ENCODE results near the gene BCAM.

The BCAM gene

GRCh38 chr19:44847144-44848035 lies 38.5 kb downstream of the BCAM start:
- TF ChIP-seq GATA3 (IDR thresholded peaks at IDR 0.05; ENCODE audit: low read depth, low read length) = no peak
- TF ChIP-seq GATA2 (IDR thresholded peaks at IDR 0.05; ENCODE audit: low read depth, low read length) = no peak

DNA sequence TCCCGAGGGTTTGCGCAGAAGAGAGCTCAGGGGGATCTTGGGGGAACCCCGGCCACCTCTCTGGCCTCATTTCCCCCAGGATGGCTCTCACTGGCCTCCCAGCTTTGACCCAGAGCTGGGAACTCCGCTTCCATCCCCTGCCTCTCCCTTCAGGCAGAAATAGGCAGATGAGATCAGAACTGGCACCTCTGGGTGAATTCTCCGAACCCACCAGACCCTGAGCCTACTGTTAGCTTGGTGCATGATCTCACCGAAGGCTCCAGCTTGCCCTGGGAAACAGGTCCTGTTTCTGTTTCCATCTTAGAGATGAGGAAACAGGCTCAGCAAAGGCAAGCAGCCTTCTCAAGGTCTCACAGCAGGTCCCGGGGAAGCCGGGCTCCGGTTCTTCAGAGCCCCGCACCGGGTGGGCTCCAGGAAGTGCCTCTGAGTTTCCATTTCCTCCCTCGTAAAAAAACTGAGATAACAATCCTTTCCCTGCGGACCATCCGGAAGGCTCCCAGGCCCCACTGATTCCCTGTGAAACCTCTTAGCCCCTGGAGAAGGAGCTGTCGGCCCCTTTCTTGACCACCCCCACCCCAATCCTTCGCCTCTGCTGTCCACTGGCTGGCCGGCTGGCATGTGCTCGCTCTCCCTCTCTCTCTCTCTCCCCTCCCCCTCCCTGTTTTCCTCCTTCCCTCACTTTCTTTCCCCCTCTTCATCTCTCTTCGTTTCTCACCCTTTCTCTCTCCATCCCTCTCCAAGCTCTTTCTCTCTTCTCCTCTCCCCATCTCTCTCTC lies 39.3 kb downstream of the BCAM start:
- TF ChIP-seq GATA3 (IDR thresholded peaks at IDR 0.05; ENCODE audit: low read depth, low read length) (no peak), GATA2 (IDR thresholded peaks at IDR 0.05; ENCODE audit: low read depth, low read length) (no peak)

- TF ChIP-seq GATA2 (IDR thresholded peaks at IDR 0.05; ENCODE audit: low read depth, low read length) = no peak
- no peak for TF ChIP-seq GATA3 (IDR thresholded peaks at IDR 0.05; ENCODE audit: low read depth, low read length)
Observed at GRCh38 chr19:44848812-44849447, 40.0 kb downstream of the BCAM start.

- no peak for TF ChIP-seq GATA3 (IDR thresholded peaks at IDR 0.05; ENCODE audit: low read depth, low read length)
- no peak for TF ChIP-seq GATA2 (IDR thresholded peaks at IDR 0.05; ENCODE audit: low read depth, low read length)
Observed at GRCh38 chr19:44850641-44851109, 41.8 kb downstream of the BCAM start.

GRCh38 chr19:44851427-44851826 lies 42.5 kb downstream of the BCAM start:
- TF ChIP-seq GATA2 (IDR thresholded peaks at IDR 0.05; ENCODE audit: low read depth, low read length) (no peak), GATA3 (IDR thresholded peaks at IDR 0.05; ENCODE audit: low read depth, low read length) (no peak)

- TF ChIP-seq GATA2 (IDR thresholded peaks at IDR 0.05; ENCODE audit: low read depth, low read length) = no peak
- TF ChIP-seq GATA3 (IDR thresholded peaks at IDR 0.05; ENCODE audit: low read depth, low read length) = no peak
Observed at GRCh38 chr19:44855606-44856005, 46.7 kb downstream of the BCAM start.

DNA sequence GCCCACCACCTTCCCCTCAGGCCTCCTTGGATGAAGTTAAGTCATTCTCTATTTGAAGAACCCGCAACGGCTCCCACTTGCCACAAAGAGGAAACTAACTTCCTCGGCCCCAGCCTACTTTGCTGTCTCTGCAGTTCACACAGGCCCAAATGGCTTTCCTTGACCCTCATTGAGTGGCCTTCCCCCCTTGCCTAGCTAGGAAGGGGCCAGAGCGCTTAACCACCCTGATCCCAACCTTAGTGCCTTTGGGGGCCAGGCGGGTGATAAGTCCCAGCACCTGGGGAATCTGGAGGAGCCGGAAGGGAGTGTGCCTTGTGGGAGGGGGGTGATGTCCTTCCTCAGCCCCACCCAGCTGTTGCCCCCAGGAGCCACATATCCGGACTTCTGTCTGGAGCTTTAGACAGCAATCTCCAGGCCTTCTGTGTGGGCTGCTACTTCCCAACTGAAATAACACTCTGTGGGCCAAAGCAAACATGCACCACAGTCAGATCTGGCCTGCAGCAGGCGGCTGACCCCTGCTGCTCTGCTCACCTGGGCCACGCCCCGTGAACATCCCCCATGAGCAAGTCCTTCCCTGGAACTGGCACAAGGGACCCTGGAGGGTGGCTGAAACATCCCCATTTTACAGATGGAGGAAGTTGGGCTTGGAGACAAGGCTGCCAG lies 47.6 kb downstream of the BCAM start:
- TF ChIP-seq GATA2 (IDR thresholded peaks at IDR 0.05; ENCODE audit: low read depth, low read length) (no peak), GATA3 (IDR thresholded peaks at IDR 0.05; ENCODE audit: low read depth, low read length) (no peak)

- TF ChIP-seq GATA2 (IDR thresholded peaks at IDR 0.05; ENCODE audit: low read depth, low read length) = no peak
Observed at GRCh38 chr19:44857837-44858236, 48.9 kb downstream of the BCAM start.

DNA sequence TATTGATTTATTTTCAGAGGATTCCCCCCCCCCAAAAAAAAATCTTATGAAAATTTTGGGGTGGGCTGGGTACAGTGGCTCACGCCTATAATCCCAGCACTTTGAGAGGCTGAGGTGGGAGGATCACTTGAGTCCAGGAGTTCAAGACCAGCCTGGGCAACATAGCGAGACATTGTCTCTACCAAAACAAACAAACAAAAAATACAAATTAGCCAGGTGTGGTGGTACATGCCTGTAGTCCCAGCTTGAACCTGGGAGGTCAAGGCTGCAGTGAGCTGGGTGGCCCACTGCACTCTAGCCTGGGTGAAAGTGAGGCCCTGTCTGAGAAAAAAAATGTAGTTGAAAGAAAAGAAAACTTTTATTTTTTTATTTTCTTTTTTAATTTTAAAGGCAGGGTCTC lies 55.1 kb downstream of the BCAM start:
- TF ChIP-seq GATA2 (IDR thresholded peaks at IDR 0.05; ENCODE audit: low read depth, low read length) (no peak), GATA3 (IDR thresholded peaks at IDR 0.05; ENCODE audit: low read depth, low read length) (no peak)

DNA sequence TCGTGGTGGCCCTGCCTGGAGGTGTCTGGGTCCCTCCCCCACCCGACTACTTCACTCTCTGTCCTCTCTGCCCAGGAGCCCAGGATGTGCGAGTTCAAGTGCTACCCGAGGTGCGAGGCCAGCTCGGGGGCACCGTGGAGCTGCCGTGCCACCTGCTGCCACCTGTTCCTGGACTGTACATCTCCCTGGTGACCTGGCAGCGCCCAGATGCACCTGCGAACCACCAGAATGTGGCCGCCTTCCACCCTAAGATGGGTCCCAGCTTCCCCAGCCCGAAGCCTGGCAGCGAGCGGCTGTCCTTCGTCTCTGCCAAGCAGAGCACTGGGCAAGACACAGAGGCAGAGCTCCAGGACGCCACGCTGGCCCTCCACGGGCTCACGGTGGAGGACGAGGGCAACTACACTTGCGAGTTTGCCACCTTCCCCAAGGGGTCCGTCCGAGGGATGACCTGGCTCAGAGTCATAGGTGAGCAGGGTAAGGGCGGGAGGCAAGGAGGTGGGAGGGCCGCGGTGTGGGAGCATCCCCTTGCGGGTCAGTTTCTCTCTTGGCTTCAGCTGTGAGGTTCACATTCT lies 56.4 kb downstream of the BCAM start:
- TF ChIP-seq GATA2 (IDR thresholded peaks at IDR 0.05; ENCODE audit: low read depth, low read length) = no peak
- TF ChIP-seq GATA3 (IDR thresholded peaks at IDR 0.05; ENCODE audit: low read depth, low read length) = no peak

- no peak for TF ChIP-seq GATA3 (IDR thresholded peaks at IDR 0.05; ENCODE audit: low read depth, low read length)
- TF ChIP-seq GATA2 (IDR thresholded peaks at IDR 0.05; ENCODE audit: low read depth, low read length) = no peak
Observed at GRCh38 chr19:44866664-44867063, 57.8 kb downstream of the BCAM start.

DNA sequence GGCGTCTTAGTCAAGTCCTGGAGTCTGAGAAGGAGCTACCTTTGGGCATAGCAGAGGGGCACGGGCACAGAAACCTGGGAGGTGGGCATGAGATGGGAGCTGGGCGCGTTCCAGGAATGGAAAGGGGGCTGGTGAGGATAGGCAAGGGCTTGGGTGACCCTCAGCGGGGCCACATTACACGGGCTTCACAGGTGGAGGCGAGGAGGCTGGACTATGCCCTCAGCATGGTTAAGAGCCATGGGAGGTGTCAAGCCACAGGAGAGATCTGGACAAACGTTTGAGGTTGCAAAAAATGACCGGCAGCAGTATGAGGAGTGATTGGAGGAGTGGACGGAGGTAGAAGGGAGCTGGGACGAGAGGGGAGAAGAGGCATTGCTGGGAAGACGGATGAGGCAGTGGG lies 58.7 kb downstream of the BCAM start:
- TF ChIP-seq GATA2 (IDR thresholded peaks at IDR 0.05; ENCODE audit: low read depth, low read length) = no peak
- no peak for TF ChIP-seq GATA3 (IDR thresholded peaks at IDR 0.05; ENCODE audit: low read depth, low read length)

DNA sequence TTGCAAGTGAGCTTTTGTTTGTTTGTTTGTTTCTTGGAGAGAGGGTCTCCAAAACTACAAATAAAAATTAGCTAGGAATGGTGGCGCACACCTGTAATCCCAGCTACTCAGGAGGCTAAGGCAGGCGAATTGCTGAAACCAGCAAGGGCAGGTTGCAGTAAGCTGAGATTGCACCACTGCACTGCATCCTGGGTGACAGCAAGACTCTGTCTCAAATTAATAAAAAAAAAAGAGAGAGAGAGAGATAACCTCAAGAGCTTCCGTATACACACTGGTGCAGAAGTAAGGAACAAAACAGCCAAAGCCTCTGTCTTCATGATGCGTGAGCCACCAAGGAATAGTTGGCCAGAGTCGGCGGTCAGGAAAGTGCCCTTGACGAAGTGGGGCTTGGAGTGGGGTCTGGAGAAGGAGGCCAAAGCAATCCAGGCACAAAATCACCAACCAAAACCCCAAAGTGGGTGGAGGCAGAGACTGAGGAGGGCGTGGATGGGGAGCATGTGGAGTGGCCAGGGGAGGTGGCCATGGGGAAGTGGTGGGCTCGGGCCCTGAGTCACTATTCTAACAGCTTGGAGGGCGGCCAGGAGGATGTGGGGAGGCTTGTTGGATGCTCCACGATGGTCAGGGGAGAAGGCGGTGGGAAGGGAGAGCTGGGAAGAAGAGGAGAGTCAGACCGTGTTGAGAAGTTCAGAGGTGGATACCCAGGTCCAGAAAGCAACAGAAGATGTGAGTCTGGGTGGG lies 61.0 kb downstream of the BCAM start:
- TF ChIP-seq GATA2 (IDR thresholded peaks at IDR 0.05; ENCODE audit: low read depth, low read length) (no peak), GATA3 (IDR thresholded peaks at IDR 0.05; ENCODE audit: low read depth, low read length) (no peak)
